Activated CD4-positive, alpha-beta T cell treated with anti-CD3 and anti-CD28 coated beads for 24 hours (primary cell): ENCODE data around the gene PSD.
A peak's percentile ranks its signal among the peaks of the same experiment; 100 is the strongest.
"Not testable (repeated sequence)": the region's sequence is repeated elsewhere in the genome, so short reads cannot be mapped to it uniquely, and the experiment has no call there.

Experiments
- DNase-seq, 2 donors: peaks; one replicate each; pipeline ENCODE4 v3.0.0-alpha.2; 2020; ENCODE audit warnings: low read depth in 2 of 2

Gene PSD

DNA sequence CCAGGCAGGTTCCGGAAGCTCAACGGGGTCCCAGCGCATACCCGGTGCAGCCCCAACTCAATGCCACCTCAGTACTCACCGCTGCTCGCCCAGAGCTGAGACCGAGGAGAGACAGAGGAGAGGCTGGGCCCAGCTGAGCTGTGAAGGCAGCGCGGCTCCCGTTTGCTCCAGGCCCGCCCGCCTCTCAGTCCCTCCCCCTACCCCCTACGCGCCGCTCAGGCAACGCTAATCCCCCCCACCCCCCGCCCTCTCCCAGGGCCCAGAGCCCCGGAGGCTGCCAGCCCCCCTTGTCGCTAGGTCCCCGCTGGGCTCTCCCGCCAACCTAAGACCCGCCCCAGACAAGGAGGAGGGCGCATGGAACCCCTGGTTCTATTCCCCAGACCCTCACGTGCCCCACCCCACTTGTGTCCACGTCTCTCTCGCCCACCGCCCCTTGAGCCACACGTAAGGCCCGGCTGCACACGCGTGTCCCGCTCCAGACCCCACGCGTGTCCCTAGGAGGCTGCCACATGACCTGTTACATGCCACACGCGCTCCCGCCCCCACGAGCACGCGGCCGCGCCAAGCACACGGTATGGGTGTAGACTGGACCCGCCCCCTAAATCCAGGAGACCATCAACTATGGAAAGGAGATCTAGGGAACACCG lies at the start of gene PSD:
TSS of gene PSD (minus strand) at position 164 of the 647 bp plus-strand sequence. CDS start 1,747 bp downstream, outside the sequence.
- no peak for DNase-seq

GRCh38 chr10:102467971-102468438 lies 49.4 kb upstream of the PSD start:
- no peak for DNase-seq

GRCh38 chr10:102467318-102467717 lies 48.7 kb upstream of the PSD start:
- DNase-seq, result no peak

- DNase-seq, result no peak
Observed at GRCh38 chr10:102465466-102465865, 46.9 kb upstream of the PSD start.

DNA sequence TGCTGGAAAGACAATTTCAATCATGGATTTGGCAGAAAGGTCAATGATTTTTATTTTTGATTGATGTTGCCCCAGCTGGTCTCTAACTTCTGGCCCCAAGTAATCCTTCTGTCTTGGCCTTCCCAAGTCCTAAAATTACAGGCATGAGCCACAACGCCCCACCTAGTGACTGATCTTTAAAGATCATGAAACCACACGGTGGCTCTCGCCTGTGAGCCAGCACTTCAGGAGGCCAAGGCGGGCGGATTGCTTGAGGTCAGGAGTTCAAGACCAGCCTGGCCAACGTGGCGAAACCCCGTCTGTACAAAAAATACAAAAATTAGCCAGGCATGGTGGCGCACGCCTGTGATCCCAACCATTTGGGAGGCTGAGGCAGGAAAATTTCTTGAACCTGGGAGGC lies 45.4 kb upstream of the PSD start:
- DNase-seq, result no peak

- DNase-seq, result no peak
Observed at GRCh38 chr10:102462512-102463054, 44.0 kb upstream of the PSD start.

DNA sequence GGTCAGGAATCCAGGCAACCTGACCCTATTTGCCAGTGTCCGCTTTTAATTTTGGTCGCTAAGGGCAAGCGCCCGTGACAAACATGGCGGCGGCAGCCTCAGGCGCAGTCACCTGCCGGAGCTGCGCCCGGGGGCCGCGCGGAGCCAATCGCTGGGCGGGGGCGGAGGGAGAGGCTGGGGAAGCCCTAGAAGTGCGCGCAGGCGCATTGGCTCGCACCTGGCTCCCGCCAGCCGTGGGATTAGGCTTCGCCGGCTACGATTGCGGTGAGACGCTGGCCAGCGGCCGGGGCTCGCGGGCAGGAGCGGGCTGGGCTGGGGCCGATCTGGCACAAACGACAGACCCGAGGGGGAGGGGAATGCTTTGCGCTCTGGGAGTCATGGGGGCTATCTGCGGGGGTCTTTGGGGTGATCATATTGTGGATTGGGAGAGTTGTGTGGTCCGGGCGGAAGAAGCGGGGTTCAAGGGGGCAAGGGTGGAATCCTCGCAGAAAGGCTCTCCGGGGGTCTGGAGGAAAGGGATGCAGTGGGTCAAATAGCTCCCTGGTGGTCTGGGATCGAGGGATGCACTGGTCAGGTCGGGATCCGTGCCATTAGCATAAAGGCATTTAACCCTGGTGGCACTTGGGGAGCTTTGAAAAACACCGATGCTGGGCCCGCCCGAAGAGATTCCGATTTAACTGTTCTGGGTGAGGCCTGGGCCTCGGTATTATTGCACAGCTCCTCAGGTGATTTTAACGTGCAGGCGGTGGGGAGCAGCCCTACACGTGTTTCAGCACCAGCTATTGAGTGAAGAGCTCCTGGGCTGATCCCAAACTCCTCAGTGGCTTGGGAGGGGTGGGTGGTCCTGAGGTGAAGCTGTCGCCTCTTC lies 42.8 kb upstream of the PSD start:
- peak; percentile 91 to 94 for DNase-seq

DNA sequence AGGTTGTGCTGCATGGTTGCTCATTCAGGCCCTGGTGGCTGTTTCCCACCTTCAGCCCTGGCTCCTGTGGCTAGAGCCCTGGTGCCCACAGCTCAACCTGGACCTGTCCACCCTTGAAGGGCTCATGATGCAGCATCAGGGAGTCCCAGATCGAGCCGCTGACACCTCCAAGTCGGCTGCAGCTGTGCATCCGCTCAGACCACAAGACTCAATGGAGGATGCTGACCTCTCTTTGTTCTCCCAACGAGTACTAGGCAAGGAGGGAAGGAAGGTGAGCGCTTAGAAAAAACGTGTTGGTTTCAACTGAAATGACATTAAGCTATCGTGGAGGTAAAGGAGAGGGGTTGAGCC lies 42.2 kb upstream of the PSD start:
- no peak for DNase-seq

GRCh38 chr10:102458656-102459055 lies 40.1 kb upstream of the PSD start:
- no peak for DNase-seq

GRCh38 chr10:102457591-102458150 lies 39.1 kb upstream of the PSD start:
- DNase-seq, result no peak

GRCh38 chr10:102455893-102456471 lies 37.4 kb upstream of the PSD start:
- no peak for DNase-seq

DNA sequence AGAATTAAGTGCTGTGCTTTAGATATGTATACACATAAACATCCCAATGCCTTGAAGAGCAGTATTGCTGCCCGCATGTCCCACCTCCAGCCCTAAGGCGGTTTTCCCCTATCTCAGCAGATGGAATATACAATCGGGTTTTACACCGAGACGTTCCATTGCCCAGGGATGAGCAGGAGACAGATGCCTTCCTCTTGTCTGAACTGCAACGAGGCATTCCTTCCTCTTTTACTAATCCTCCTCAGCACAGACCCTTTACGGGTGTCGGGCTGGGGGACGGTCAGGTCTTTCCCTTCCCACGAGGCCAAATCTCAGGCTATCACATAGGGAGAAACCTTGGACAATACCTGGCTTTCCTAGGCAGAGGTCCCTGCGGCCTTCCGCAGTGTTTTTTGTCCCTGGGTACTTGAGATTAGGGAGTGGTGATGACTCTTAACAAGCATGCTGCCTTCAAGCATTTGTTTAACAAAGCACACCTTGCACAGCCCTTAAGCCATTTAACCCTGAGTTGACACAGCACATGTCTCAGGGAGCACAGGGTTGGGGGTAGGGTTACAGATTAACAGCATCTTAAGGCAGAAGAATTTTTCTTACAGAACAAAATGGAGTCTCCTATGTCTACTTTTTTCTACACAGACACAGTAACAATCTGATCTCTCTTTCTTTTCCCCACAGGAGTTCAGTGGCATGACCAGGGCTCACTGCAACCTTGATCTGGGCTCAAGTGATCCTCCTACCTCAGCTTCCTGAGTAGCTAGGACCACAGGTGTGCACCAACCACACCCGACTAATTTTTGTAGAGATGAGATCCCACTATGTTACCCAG lies 36.3 kb upstream of the PSD start:
- not testable (repeated sequence) for DNase-seq

GRCh38 chr10:102453502-102453901 lies 34.9 kb upstream of the PSD start:
- DNase-seq, result no peak

DNA sequence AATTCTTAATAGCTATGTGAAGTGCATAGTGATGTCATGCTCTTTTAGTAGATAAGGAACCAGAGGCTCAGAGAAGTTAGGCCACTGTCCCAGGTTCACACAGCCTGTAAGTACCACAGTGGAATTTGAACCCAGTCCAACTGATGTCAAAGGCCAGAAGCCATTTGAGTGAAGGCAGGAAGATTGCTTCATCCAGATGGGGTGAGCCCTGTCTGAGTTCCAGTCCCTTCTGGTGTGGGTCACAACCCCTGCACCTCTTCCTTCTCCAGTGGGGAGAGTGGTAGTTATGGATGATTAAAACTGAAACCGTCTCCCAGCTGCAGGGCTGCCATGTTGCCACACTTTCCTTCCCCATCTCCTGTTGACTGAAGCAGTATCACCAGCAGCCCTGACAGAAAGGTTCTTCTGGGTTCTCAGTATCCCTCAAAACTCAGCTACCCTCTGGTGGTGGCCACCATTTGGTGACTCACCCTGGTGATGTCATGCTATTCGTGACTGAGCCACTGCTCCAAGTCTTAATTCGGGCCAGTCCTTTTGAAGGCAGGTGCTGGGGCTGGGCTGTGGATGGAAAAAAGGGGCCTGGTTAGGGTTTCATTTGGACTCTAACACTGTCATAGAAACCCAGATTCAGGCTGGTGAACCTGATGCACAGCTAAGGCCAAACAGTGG lies 34.2 kb upstream of the PSD start:
- peak; percentile 33 to 63 for DNase-seq

DNA sequence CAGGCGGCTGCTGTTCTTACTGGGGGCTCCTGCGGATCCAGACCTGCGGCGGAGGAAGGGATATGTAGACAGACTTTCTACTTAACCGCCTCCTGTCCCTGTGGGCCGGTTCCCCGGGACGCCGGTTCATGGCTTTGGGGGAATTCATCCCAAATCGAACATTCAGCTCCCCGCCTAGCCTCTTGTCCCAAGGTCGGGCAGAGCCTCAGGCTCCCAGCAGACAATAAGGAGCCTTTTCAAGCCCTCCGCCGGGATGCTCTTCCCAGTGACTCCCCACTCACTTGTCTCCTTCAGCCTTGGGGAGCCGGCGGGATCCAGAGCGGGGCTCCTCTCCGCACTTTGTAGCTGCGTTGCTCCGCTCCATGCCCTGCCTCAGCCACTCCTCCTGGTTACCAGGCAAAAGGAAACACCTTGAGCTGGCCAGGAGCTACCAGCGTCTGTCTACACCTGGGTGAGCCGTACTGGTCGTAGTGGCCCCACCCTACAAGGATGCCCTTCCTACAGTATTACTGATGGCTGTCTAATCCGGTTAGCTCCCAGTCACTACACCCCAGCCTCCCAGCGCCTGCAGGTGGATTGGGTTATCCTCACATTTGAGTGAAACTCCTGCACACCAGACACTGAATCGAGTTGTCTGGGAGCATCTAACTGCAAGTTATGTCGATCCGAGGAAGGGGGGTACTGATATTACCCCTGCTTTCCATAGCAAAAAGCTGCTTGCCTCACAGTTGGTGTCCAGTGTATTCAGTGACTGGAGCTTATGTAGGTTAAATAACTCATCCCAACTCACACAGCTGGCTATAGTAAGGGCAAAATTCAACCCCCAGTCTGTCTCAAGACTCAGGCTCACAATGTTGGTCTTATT lies 32.8 kb upstream of the PSD start, which contains the start of gene C10orf95:
TSS of gene C10orf95 (minus strand) at position 439 of the 865 bp plus-strand sequence. CDS start 450 bp downstream, outside the sequence.
- no peak for DNase-seq

DNA sequence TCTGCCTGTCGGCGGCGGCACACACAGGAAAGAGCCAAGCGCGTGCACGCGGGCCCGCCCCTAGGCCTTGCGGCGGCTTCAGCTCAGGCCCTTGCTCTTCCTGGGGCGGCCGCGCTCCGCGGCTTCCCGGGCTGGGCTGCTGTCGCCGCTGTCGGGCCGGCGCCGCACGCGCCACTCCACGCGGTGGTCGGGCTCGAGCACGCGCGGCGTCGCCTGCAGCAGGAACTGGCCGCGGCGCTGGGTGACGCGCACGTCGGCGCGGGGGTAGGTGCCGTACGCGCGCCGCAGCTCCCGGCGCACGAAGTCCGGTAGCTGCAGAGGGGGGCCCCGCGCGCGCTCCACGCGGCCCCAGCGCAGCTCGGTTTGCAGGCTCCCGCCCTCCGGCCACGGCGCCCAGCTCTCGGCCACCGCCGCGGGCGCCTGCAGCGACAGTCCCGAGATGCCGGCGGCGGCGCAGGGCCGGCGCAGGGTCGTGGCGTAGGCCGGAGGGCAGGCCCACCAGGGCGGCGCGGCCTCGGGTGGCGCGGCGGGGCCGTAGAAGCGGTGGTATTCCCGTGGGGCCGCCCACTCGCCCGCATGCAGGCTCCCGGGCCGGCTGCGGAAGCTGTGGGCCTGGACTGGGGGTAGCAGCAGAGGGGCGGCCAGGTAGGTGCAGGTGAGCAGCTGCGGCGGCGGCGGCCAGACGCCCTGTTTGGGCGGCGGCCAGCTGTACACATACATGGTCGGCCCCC lies 32.0 kb upstream of the PSD start:
- DNase-seq, result peak; percentile 67 to 71

DNA sequence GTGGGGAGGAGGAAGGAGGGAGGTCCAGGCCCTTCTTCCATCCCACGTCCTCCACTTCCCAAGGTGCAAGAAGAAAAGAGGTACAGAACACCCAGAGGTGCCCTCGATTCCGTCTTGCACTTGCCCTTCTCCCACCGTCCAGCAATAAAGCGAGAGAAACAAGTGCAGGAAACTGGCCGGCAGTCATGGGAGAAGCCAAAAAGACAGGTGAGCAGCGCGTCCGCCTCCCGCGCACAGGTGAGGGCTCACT lies 31.5 kb upstream of the PSD start:
- no peak for DNase-seq

DNA sequence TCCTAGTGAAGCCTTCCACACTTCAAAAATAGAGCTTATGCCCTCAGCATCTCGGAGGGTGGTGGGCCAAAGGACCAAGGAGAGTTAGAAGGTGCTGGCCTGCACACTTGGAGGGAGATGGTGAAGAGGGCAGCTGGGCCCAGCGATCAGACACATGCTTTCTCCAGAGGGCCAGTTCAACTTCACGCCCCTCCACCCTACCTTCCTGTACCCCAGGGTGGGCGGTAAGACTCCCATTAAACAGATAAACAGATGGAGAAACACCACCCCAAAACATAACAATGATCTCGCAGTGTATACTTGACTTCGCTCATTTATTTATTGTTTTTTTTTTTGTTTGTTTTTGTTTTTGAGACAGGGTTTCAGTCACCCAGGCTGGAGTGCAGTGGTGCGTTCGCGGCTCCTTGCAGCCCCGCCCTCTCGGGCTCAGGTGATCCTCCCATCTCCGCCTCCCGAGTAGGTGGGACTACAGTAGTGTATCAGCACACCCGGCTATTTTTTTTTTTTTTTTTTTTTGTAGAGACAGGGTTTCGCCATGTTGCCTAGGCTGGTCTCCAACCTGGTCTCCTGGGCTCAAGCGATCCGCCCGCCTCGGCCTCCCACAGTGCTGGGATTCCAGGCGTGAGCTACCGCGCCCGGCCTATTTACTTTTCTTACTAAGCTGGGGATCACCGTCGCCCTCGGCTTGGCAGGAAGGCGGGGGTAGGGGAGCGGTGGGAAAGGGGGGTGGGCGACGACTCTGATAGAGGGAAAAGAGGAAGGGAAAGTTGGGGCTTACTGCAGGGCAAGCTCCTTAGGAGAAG lies 30.9 kb upstream of the PSD start:
- DNase-seq, result peak; percentile 67 to 76
